HEK293T (cell line): ENCODE measurements around the gene MT1X.

Experiments
- BHLHE40 ChIP-seq: fragments of 450-650 bp; IDR thresholded peaks from 2 replicates; pipeline ENCODE4 v1.6.1; 2016; ENCODE audit warnings: mild to moderate bottlenecking, moderate library complexity, borderline replicate concordance
- ELF4 ChIP-seq: fragments of 450-650 bp; IDR thresholded peaks from 2 replicates; pipeline ENCODE4 v1.6.1; 2017; ENCODE audit warnings: antibody characterized with exemption
- FOXK2 ChIP-seq: fragments of 450-650 bp; IDR thresholded peaks from 2 replicates; pipeline ENCODE4 v1.6.1; 2016; ENCODE audit warnings: mild to moderate bottlenecking
- FOXM1 ChIP-seq: fragments of 450-650 bp; IDR thresholded peaks from 2 replicates; pipeline ENCODE4 v1.6.1; 2017; ENCODE audit warnings: mild to moderate bottlenecking, borderline replicate concordance
- L3MBTL2 ChIP-seq: fragments of 450-650 bp; conservative IDR thresholded peaks from 2 replicates; pipeline ENCODE4 v1.6.1; 2016; ENCODE audit warnings: mild to moderate bottlenecking
- PKNOX1 ChIP-seq: fragments of 450-650 bp; IDR thresholded peaks from 2 replicates; pipeline ENCODE4 v1.6.1; 2016
- SP1 ChIP-seq: fragments of 450-650 bp; IDR thresholded peaks from 2 replicates; pipeline ENCODE4 v1.6.1; 2017
- SUZ12 ChIP-seq: fragments of 450-650 bp; IDR thresholded peaks from 2 replicates; pipeline ENCODE4 v1.6.1; 2016; ENCODE audit warnings: mild to moderate bottlenecking
- TARDBP ChIP-seq: fragments of 450-650 bp; IDR thresholded peaks from 2 replicates; pipeline ENCODE4 v1.6.1; 2016

GRCh38 chr16:56640076-56640475 lies 42.2 kb upstream of the MT1X start:
- no peak for TF ChIP-seq BHLHE40
- TF ChIP-seq SUZ12, result no peak
- TF ChIP-seq FOXK2, result no peak
- TF ChIP-seq SP1, result no peak
- no peak for TF ChIP-seq PKNOX1
- no peak for TF ChIP-seq FOXM1
- TF ChIP-seq L3MBTL2, result no peak
- TF ChIP-seq TARDBP, result no peak
- no peak for TF ChIP-seq ELF4
